Keratinocyte (primary cell): Measurements from ENCODE around the gene PLXNA2.

ENCODE experiments used
- EZH2 ChIP-seq: IDR thresholded peaks from one replicate; pipeline ENCODE4 v1.6.1; 2012; ENCODE audit warnings: inconsistent platforms, mild to moderate bottlenecking, low read length, moderate library complexity
- TF ChIP-seq, protein P1 (sequence below), 3 experiments: IDR thresholded peaks in 1 of 3; conservative IDR thresholded peaks in 1 of 3; optimal IDR thresholded peaks in 1 of 3; 2 replicates in 2 of 3; 3 replicates in 1 of 3; pipeline versions ENCODE3 to v1.5.1; 2011; ENCODE audit warnings: low read length in 3 of 3, mild to moderate bottlenecking in 3 of 3, moderate library complexity in 2 of 3, control low read depth in 1 of 3, inconsistent platforms in 1 of 3; ENCODE audit not compliant: insufficient read depth in 2 of 3; ENCODE audit errors: extremely low read depth in 1 of 3

DNA sequence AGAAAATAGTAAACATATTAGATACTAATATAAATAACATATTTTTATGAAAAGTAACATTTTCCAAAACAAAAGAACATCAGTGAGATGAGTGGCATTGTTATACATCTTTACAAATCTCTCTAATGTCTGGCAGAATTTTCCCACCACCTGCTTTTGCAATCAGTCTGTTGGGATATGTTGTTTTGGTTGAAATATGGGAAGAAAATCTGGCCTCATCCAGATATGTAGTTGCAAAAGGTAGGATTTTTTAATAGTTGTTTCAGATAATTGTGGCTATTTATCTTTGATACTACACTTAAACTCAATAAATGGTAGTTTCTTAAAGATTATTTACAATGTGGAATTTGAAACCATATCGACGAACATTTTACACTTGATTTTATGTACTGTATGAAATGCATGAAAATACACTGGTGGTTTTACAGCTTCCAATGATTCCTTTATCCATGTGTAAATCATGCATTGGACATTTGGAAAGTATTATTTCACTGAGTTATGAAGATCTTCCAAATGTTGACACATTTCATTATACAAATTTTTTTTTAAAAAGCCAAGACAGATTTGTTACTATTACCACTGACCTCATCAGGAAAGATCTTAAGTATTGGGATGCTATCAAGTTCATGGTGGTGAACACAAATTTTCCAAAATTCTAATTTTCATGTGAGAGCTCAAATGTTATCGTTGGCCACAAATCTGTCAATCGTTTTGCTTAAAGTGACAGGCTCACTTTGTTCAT lies 259.2 kb downstream of the PLXNA2 start:
- TF ChIP-seq, protein P1, sequence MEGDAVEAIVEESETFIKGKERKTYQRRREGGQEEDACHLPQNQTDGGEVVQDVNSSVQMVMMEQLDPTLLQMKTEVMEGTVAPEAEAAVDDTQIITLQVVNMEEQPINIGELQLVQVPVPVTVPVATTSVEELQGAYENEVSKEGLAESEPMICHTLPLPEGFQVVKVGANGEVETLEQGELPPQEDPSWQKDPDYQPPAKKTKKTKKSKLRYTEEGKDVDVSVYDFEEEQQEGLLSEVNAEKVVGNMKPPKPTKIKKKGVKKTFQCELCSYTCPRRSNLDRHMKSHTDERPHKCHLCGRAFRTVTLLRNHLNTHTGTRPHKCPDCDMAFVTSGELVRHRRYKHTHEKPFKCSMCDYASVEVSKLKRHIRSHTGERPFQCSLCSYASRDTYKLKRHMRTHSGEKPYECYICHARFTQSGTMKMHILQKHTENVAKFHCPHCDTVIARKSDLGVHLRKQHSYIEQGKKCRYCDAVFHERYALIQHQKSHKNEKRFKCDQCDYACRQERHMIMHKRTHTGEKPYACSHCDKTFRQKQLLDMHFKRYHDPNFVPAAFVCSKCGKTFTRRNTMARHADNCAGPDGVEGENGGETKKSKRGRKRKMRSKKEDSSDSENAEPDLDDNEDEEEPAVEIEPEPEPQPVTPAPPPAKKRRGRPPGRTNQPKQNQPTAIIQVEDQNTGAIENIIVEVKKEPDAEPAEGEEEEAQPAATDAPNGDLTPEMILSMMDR (optimal IDR thresholded peaks at IDR 0.05 in 1 of 3, IDR thresholded peaks at IDR 0.05 in 1 of 3, conservative IDR thresholded peaks at IDR 0.05 in 1 of 3; ENCODE audit: extremely low read depth in 1 of 3, insufficient read depth in 2 of 3, low read length in 3 of 3), result no peak
- TF ChIP-seq EZH2, result no peak
